LNCAP (cell line): ENCODE results near the gene ME1.

Experiments
- CTCF ChIP-seq: fragments of 450-650 bp; IDR thresholded peaks from 2 replicates; pipeline ENCODE4 v1.5.1; 2017; ENCODE audit warnings: mild to moderate bottlenecking

ME1 gene

DNA sequence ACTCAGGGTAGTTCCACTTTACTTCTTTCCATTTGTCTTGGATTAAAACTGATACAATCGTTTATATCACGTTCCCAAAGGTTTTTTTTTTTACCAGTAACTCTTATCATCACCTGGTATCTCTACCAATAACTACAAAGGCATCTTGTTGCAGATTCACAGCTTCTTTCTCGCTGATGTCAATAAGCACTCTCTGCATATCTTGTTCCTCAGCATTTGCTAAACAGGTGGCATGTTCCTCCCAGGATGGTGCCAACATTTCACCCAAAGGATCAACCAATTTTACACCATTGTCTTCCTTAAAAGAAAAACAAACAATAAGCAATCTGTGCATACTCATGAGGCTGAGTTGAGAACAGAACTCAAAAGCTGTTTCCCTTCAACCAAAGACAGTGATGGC, 242.3 kb downstream of the ME1 start:
- no peak for TF ChIP-seq CTCF

DNA sequence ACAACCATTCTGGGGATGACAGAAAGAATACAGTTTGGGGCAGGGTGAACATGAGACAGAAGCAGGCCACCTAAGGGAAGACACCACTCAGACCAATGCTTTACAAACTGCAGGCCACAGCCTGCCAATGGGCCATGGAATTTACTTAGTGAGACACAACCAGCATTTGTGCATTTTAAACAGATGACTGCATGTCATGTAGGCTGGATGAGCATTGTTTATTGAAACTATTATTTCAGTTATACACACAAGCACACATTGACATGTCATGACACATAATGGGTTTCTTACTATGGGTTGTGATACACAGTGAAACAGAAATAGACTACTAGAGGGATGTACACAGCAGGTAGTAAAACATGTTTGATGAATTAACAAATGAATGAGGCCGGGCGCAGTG, 245.8 kb downstream of the ME1 start:
- TF ChIP-seq CTCF: no peak

GRCh38 chr6:83183082-83183828, 247.6 kb downstream of the ME1 start:
- no peak for TF ChIP-seq CTCF

DNA sequence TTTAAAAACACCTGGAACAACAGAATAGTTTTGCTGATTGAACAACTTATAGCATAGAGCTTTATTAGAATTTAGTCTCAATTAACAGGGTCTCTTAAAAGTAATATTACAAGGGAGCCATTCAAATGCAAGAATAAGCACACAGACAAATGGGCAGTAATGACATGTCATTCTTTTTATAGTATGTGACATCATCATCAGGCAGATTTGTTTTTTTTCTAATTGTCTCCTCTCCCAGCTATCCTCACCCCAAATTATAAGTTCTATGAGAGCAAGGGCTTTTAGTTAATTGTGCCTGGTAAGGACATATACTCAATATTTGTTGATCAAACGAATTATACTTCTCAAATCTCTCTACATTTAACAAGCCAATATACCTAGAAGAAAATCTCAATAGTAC, 248.7 kb downstream of the ME1 start:
- no peak for TF ChIP-seq CTCF

- TF ChIP-seq CTCF: no peak
Measured at GRCh38 chr6:83180426-83180950, 250.4 kb downstream of the ME1 start.

GRCh38 chr6:83176246-83176645, 254.6 kb downstream of the ME1 start:
- TF ChIP-seq CTCF: no peak

GRCh38 chr6:83169511-83169910, 261.3 kb downstream of the ME1 start:
- no peak for TF ChIP-seq CTCF
